ENCODE data around the gene ZBTB22.

The ZBTB22 gene

DNA sequence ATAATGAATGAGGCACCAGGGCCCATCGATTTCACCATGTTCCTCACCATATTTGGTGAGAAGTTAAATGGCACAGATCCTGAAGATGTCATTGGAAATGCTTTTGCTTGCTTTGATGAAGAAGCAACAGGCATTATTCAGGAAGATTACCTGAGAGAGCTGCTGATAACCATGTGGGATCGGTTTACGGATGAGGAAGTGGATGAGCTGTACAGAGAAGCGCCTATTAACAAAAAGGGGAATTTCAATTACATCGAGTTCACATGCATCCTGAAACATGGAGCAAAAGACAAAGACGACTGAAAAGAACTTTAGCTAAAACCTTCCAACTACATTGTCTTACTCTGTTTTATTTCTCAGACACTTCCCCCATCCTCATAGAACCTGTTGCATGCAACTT, 21.6 kb upstream of the ZBTB22 start:
- no peak for DNase-seq
- Histone ChIP-seq H3K36me3 (no peaks in the 10 kb centered on the region), H3K9me3 (no peaks in the 10 kb centered on the region), H3K4me3 (ENCODE audit: low read depth, low read length) (no peak overlapping the region), H3K4me1 (no peaks in the 10 kb centered on the region), H3K27me3 (no peaks in the 10 kb centered on the region)
- TF ChIP-seq CTCF (IDR thresholded peaks at IDR 0.05; ENCODE audit: low read depth, low read length), result no peak

- Histone ChIP-seq H3K4me3 (ENCODE audit: low read depth, low read length) (no peak overlapping the region), H3K27me3 (no peaks in the 10 kb centered on the region), H3K9me3 (no peaks in the 10 kb centered on the region), H3K4me1 (no peaks in the 10 kb centered on the region), H3K36me3 (no peaks in the 10 kb centered on the region)
- no peak for TF ChIP-seq CTCF (IDR thresholded peaks at IDR 0.05; ENCODE audit: low read depth, low read length)
- no peak for DNase-seq
These were observed 19.0 kb upstream of the ZBTB22 start for GRCh38 chr6:33336495-33336894.

GRCh38 chr6:33335916-33336315, 18.4 kb upstream of the ZBTB22 start:
- Histone ChIP-seq H3K4me1 (no peaks in the 10 kb centered on the region), H3K9me3 (no peaks in the 10 kb centered on the region), H3K4me3 (ENCODE audit: low read depth, low read length) (no peak overlapping the region), H3K27me3 (no peaks in the 10 kb centered on the region), H3K36me3 (no peaks in the 10 kb centered on the region)
- no peak for TF ChIP-seq CTCF (IDR thresholded peaks at IDR 0.05; ENCODE audit: low read depth, low read length)
- no peak for DNase-seq

DNA sequence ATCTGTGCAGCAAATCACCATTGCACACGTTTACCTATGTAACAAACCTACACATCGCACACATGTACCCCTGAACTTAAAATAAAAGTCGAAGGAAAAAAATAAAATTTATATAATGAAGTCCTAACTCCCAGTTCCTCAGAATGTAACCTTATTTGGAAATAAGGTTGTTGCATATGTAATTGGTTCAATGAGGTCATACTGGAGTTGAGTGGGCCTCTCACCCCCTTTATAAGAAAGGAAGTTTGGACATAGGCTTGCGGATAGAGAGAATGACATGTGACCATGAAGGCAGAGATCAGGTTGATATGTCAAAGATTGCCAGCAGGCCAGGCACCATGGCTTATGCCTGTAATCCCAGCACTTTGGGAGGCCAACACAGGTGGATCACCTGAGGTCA, 16.1 kb upstream of the ZBTB22 start:
- H3K9me3 ChIP-seq, result no peaks in the 10 kb centered on the region
- H3K4me3 ChIP-seq (ENCODE audit: low read depth, low read length), result no peak overlapping the region
- H3K4me1 ChIP-seq, result no peaks in the 10 kb centered on the region
- H3K36me3 ChIP-seq, result no peaks in the 10 kb centered on the region
- no peaks in the 10 kb centered on the region for H3K27me3 ChIP-seq
- DNase-seq, result no peak
- no peak for TF ChIP-seq CTCF (IDR thresholded peaks at IDR 0.05; ENCODE audit: low read depth, low read length)

DNA sequence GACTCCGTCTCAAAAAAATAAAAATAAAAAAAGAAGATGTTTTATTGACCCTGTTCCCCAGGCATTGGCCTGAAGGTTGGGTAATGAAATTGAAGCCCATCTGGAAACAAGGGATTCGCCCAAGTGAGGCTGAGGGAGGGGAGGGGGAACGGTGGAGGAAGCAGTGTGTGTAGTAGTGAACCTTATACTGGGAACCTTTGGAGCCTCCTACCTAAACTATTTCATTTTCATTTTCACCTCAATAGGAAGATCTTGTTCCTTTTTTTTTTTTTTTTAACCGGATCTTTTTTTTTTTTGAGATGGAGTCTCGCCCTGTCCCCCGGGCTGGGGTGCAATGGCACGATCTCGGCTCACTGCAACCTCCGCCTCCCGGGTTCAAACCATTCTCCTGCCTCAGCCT, 13.2 kb upstream of the ZBTB22 start:
- no peaks in the 10 kb centered on the region for H3K4me1 ChIP-seq
- no peaks in the 10 kb centered on the region for H3K9me3 ChIP-seq
- no peak for DNase-seq
- no peaks in the 10 kb centered on the region for H3K36me3 ChIP-seq
- no peak overlapping the region for H3K4me3 ChIP-seq (ENCODE audit: low read depth, low read length)
- no peaks in the 10 kb centered on the region for H3K27me3 ChIP-seq
- no peak for TF ChIP-seq CTCF (IDR thresholded peaks at IDR 0.05; ENCODE audit: low read depth, low read length)

DNA sequence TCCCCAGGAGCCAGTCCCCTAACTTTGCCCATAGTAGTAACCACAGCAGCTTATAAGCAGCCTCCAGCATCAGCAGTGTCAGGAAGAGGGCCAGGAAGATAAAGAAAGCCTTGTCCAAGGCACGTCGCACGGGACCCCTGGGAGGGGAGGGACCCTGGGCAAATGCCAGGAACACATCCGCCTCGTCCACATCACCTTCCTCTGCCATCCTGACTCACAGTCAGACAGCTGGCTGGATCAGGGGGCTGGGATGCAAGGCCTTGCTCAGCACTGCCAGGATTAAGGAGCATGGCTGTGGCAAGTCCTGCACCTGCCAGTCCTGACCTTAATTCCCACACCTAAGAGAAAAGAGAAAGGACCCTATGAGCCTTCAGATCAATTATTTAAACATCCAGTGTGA, 11.5 kb upstream of the ZBTB22 start:
- Histone ChIP-seq H3K36me3 (no peaks in the 10 kb centered on the region), H3K9me3 (no peaks in the 10 kb centered on the region), H3K27me3 (no peaks in the 10 kb centered on the region), H3K4me3 (ENCODE audit: low read depth, low read length) (no peak overlapping the region), H3K4me1 (no peaks in the 10 kb centered on the region)
- no peak for DNase-seq
- TF ChIP-seq CTCF (IDR thresholded peaks at IDR 0.05; ENCODE audit: low read depth, low read length), result no peak
